MM.1S (cell line): ENCODE results near the gene CBX6.

ENCODE experiments used
- EZH2 ChIP-seq: fragments of 300-600 bp; sonication (generic); optimal IDR thresholded peaks from 2 replicates; pipeline ENCODE3; 2017; ENCODE audit warnings: low read depth, mild to moderate bottlenecking, antibody characterized with exemption, low read length, mixed read lengths
- EZH2phosphoT487 ChIP-seq: fragments of 300-600 bp; sonication (generic); IDR thresholded peaks from 2 replicates; pipeline ENCODE4 v1.6.1; 2018; ENCODE audit warnings: antibody characterized with exemption, low read length
- TF ChIP-seq, protein P1 (sequence below): fragments of 300-600 bp; sonication (generic); IDR thresholded peaks from 2 replicates; pipeline ENCODE4 v1.5.1; 2016; ENCODE audit warnings: antibody characterized with exemption, low read length, mixed read lengths

DNA sequence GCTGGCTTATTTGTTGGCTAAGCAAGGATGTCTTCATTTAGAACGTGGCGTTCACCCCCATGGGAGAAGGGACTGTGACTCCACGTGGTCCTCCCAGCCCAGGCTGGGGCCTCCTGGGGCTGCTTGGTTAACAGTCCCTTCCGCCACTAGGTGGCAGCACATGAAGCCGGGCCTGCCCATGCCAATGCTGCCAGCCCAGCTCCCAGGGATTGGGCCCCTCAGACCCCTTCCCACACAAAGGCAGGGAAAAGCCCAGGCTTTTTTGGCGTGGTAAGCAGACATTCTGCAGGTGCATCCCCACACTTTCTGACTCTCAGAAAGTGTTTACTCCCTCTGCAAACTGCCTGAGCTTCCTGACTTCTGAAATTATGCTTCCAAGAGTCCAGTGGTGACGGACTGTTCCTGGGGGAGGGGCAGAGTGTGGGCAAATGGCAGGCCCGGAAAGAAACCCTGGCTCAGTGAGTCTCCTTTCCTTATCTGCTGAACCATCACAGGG, 3.1 kb downstream of the CBX6 start:
- TF ChIP-seq, protein P1, sequence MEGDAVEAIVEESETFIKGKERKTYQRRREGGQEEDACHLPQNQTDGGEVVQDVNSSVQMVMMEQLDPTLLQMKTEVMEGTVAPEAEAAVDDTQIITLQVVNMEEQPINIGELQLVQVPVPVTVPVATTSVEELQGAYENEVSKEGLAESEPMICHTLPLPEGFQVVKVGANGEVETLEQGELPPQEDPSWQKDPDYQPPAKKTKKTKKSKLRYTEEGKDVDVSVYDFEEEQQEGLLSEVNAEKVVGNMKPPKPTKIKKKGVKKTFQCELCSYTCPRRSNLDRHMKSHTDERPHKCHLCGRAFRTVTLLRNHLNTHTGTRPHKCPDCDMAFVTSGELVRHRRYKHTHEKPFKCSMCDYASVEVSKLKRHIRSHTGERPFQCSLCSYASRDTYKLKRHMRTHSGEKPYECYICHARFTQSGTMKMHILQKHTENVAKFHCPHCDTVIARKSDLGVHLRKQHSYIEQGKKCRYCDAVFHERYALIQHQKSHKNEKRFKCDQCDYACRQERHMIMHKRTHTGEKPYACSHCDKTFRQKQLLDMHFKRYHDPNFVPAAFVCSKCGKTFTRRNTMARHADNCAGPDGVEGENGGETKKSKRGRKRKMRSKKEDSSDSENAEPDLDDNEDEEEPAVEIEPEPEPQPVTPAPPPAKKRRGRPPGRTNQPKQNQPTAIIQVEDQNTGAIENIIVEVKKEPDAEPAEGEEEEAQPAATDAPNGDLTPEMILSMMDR, result peak; percentile 92
- TF ChIP-seq EZH2 (no peak), EZH2phosphoT487 (no peak)
